ENCODE data around the gene MTA3. TPM values are rescaled to one million over a fixed set of nuclear protein-coding genes. Genes with fewer than 3 reads are reported as not detected.
"Not testable (repeated sequence)": the region's sequence is repeated elsewhere in the genome, so short reads cannot be mapped to it uniquely, and the experiment has no call there.

Gene MTA3
- total RNA-seq, 2 experiments from 2014 or later, result 19.9 to 20.0 TPM

DNA sequence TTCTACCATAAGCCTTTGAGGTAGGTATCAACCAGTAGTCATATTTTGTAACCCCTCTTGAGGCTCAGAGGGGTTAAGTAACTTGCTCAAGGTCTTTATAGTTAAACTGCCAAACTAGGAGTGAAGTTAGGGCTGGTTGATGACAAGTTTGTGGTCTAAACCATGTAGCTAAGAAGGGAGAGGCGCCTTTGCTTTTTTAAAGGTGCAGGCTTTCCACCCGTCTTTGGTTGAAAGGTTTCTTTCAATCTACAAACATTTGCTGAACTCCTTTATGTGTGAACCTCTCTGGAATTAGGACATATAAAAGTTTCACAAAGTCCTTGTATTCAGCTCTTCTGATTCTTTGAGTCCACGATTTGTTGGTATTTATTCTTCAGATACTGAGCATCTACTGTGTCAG, 2.4 kb upstream of the MTA3 start:
- ChIA-PET CTCF (interaction anchor here (1.0 kb wide), 1 partner anchor 14 kb away, joined by 5 read pairs; no protein-coding TSS in a partner anchor), POLR2A (no interaction called here)

DNA sequence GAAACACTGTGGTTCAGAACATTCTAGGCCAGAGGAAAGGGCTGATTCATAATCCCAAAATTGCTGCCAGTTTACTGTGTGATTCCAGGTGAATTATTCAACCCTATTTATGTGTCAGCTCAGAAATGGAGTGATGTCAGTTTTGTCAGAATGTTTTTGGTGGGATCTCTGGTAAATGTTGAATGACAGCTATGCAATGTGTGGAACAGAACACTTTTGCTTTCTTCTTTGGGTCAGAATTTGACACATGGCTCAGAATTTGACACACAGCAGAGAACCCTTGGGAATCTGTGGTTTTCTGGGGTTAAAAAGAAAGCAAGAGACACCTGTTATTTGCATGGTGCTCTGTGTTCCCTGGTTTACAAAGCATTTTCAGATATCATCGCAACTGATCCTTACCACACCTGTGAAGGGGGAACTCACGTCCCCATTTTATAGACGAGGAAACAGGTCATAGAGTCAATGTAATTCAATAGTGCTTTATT, 1.6 kb upstream of the MTA3 start:
- CTCF ChIA-PET, result interaction anchor here (1.0 kb wide), 1 partner anchor 15 kb away, joined by 5 read pairs; no protein-coding TSS in a partner anchor
- POLR2A ChIA-PET, result no interaction called here

DNA sequence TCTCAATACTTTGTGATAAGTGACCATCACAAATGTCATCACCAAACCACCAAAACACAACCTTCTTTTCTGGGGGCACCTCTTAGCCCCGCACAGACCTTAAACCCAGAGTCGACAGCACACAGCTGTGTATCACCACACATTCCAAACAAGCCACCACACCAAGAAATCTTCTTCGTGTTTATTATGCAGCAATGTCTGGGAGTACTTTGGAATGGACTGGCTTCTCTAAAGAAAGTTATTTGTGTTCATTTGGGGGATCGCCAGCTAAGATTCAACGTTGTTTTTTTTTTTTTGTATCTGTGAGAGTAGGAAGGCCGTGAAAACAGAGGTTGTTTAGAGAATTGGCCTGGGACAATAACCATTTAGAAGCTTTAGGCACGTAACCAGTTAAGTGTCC, 1.1 kb upstream of the MTA3 start:
- POLR2A ChIA-PET, result no interaction called here
- CTCF ChIA-PET, result no interaction called here

DNA sequence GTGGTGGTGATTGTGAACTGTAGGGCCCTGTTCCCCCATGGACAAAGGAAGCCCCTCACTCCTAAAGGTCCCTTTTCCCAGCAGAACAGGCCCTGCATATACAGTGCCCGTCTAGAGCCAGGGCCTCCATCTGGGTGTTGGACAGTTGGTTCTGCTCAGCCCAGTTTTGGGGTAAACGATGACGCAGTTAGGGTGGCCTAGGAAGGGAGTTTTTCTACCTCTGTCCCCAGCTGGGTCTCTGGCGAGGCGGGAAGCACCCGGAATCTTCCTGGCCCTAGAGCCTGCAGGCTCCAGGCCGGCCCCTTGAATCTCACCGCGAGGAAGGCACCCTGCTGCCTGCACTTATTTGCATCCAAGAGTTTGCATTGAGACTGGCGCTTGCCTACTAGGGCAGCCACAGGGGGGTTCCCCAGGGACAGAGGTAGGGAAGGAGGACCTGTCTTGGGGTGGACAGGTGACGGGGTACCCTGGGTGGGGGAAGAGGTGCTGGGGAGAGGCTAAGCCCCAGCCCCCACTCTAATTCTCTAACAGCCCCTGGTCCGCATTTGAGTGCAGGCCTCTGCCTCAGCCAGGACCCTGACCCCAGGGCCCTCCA, 529 bp upstream of the MTA3 start:
- CTCF ChIA-PET, result no interaction called here
- POLR2A ChIA-PET, result no interaction called here

DNA sequence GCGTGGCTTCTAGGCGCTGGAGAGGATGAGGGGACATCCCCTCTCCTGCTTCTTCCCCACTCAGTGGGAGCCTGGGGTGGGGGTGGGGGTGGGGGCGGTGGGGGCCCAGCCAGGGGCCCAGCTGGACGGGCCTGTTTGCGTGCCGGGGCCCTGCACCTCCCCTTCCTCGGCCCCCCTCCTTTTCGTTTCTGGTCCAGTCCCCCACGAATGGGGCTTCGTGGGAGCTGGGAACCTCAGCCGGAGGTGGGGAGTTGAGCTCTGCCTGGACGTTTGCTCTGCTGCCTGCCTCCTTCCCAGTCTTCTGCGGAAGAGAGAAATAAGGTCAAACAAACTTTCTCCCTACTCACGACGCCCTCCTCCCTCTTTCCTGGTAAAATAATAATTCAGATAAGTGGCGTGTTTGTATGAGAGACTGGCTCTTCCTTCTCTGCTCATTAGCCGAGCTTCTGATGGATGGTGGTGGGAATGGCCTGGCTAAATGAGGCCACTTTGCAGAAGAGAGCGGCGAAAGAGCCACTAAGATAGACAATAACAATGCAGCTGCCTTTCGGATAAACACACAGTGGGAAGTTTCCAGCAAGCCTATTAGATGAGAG, 782 bp downstream of the MTA3 start:
- CTCF ChIA-PET, result interaction anchor here (0.5 kb wide), 1 partner anchor 76 kb away, joined by 4 read pairs; no protein-coding TSS in a partner anchor
- POLR2A ChIA-PET, result interaction anchor here (0.5 kb wide), 1 partner anchor 104 kb away, joined by 7 read pairs; no protein-coding TSS in a partner anchor

DNA sequence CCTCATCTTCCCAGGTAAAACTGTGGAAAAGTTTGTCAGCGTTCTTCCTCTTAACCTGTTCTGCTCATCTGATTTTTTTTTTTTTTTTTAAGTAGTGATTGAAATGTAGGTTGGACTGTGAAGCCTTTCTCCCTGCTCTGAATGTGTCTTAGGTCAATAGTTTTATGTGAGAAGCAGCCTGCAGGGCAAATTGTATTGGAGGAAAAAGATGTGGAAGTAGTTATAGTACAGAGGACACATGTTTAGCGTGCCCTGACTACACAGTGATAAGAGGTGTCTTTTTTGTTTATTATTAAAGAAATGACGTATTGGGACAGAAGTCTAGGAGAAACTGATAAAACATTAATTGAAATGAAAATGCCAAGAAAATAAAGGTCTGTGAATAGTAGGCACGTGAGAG, 1.5 kb downstream of the MTA3 start:
- POLR2A ChIA-PET, result no interaction called here
- CTCF ChIA-PET, result no interaction called here

DNA sequence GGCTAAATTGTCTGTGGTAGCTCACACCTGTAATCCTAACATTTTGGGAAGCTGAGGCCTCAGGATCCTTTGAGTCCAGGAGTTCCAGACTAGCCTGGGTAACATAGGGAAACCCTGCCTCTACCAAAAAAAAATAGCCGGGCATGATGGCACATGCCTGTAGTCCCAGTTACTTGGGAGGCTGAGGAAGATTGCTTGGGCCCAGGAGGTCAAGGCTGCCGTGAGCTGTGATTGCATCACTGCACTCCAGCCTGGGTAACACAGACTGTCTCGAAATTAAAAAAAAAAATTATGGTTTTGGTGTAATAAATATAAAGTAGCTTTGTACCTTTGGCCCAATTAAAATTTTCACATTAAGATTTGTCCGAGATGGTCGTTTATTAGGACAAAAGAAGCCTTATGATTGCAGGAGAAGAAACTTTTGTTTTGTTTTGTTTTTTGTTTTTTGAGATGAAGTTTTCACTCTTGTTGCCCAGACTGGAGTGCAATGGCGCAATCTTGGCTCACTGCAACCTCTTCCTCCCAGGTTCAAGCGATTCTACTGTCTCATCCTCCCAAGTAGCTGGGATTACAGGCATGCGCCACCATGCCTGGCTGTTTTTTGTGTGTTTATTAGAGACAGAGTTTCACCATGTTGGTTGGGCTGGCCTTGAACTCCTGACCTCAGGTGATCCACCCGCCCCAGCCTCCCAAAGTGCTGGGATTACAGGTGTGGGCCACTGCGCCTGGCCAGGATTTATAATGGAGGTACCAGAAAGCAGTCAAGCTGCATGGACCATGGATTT, 4.1 kb downstream of the MTA3 start:
- ChIA-PET POLR2A (no interaction called here), CTCF (interaction anchor here (0.6 kb wide), 1 partner anchor 45 kb away, joined by 3 read pairs; no protein-coding TSS in a partner anchor)

DNA sequence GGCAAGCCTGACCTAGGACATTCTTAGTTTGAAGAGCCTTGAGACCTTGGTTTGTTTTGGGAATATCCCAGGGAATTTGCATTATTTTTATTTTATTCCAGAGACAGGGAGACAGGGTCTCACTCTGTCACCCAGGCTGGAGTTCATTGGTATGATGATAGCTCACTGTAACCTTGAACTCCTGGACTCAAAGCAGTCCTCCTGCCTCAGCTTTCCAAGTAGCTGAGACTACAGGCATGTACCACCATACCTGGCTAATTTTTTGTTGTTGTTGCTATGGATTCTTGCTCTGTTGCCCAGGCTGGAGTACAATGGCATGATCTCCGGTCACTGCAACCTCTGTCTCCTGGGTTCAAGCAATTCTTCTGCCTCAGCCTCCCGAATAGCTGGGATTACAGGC, 4.8 kb downstream of the MTA3 start:
- CTCF ChIA-PET, result interaction anchor here (0.6 kb wide), 1 partner anchor 46 kb away, joined by 3 read pairs; no protein-coding TSS in a partner anchor
- POLR2A ChIA-PET, result no interaction called here

DNA sequence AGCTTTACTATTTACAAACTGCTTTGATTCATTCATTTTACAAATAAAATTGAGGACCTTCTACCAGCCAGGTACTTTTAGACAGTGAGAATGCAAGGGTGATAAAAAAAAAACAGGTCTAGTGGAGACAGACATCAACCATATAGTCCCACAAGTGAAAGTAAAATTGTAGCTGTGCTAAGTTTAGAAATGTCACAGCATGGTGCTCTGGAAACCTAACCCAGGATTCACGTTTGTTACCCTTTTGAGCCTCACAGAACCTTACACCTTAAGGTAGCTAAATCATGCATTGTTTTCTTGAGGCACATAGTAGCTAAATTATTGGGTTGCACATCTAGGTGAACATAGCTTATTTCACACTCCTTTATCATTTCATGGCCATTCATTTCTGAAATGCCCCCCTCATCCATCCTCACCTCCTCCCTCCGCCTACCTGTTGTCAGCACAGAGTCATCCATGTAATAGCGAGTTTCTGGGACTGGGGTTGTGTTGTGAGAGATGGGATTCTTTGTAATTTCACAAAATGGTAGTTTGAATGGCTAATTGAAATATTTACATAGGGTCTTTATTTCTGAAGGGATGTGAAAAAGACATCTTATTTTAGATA, 7.1 kb downstream of the MTA3 start:
- ChIA-PET CTCF (no interaction called here), POLR2A (no interaction called here)

DNA sequence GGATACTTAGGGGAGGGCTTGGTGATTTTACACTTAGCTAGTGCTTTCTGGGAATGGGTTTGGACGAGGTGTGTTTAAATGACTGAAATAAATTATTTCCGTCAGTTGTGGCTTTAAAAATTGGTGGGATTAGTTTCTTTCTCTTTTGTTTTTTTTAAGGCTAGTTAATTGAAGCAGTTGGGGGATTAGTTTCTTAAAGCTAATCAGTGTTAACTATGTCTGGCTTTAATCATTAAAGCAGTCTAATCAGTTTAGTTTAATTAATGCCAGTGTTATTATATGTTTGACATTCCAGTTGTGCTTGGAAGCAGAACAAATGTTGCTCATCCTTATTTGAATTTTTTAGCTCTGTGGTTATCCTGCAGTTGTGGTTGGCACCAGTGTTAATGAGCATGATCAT, 10.2 kb downstream of the MTA3 start:
- POLR2A ChIA-PET, result no interaction called here
- CTCF ChIA-PET, result no interaction called here

DNA sequence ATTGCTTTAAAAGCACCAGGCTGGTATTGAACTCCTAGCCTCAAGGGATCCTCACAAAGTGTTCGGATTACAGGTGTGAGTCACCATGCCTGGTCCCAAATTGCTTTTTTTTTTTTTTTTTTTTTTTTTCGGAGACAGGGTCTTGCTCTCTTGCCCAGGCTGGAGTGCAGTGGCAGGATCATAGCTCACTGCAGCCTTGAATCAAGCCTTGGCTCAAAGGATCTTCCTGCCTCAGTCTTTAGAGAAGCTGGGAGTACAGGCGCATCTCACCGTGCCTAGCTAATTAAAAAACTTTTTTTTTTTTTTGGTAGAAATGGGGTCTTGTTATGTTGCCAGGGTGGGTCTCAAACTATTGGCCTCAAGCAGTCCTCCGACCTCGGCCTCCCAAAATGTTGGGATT, 12.8 kb downstream of the MTA3 start:
- POLR2A ChIA-PET, result no interaction called here
- CTCF ChIA-PET, result no interaction called here

DNA sequence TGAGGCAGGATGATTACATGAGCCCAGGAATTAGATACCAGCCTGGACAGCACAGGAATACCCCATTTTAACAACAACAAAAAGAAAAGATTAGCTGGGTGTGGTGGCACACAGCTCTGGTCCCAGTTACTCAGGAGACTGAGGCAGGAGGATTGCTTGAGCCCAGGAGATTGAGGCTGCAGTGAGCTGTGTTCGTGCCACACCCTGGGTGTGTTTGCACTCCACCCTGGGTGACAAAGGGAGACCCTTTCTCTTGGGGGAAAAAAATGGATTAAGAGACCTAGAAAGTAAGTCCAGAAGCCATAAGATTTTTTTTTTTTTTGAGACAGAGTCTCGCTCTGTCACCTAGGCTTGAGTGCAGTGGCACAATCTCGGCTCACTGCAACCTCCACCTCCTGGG, 16.2 kb downstream of the MTA3 start:
- POLR2A ChIA-PET, CTCF ChIA-PET: not testable (repeated sequence)

DNA sequence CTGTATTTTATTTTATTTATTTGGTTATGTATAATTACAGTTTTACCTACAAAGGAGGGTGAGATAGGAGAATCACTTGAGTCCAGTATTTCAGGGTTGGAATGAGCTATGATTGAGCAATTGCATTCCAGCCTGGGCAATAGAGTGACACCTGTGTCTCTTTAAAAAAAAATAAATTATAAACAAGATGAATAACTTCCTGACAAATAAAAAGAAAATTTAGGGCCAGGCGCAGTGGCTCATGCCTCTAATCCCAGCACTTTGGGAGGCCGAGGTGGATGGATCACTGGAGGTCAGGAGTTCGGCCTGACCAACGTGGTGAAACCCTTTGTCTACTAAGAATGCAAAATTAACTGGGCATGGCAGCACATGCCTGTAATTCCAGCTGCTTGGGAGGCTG, 17.3 kb downstream of the MTA3 start:
- CTCF ChIA-PET, result no interaction called here

DNA sequence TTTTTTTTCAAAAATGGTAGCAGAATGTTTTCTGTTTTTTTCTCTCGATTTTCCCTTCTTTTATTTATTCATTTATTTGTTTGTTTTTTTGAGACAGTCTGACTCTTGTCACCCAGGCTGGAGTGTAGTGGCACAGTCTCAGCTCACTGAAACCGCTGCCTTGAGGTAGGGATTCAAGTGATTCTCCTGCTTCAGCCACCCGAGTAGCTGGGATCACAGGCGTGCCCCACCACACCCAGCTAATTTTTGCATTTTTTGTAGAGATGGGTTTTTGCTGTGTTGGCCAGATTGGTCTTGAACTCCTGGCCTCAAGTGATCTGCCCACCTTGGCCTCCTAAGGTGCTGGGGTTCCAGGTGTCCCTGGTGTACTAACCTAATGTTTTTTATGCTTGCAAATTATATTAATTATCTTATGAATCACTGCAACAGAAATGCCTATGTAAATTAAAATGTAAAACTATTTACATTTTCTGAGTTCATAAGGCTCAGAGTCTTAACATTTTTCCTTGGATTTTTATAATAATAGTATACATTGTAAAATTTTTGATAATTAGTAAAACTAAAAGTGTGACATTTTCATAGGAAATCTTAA, 19.2 kb downstream of the MTA3 start:
- ChIA-PET CTCF (no interaction called here), POLR2A (no interaction called here)

More for the DNA sequence above, 17.3 kb downstream of the MTA3 start:
- POLR2A ChIA-PET, result no interaction called here

DNA sequence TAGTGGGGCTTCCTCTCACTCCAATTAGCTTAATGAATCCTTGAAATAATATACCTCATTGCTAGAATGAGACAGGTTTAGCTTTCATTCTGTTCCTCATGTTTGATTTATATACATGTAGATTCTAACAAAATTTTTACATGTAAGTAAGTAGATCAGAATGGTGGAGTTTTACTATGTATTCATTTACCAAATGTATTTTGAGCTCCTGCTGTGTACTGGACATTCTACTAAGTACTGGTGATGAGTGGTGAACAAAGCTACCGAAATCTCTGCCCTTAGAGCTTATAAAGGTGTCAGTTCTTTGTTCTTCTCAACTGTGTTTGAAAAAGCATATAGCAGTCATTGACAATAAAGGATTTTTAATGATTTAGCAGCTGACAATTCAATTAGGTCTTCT, 19.7 kb downstream of the MTA3 start:
- POLR2A ChIA-PET, result no interaction called here
- CTCF ChIA-PET, result no interaction called here

DNA sequence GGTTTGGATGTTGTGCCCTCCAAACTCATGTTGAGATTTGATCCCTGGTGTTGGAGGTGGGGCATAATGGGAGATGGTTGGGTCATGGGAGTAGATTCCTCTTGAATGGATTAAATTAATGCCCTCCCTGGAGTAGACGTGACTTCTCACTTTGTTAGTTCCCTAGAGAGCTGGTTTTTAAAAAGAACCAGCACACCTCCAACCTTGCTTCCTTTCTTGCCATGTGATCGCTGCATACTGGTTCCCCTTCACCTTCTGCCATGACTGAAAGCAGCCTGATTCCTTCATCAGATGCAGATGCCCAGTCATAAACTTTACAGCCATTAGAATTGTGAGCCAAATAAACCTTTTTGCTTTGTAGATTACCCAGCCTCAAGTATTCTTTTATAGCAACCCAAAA, 21.7 kb downstream of the MTA3 start:
- ChIA-PET POLR2A (no interaction called here), CTCF (no interaction called here)

DNA sequence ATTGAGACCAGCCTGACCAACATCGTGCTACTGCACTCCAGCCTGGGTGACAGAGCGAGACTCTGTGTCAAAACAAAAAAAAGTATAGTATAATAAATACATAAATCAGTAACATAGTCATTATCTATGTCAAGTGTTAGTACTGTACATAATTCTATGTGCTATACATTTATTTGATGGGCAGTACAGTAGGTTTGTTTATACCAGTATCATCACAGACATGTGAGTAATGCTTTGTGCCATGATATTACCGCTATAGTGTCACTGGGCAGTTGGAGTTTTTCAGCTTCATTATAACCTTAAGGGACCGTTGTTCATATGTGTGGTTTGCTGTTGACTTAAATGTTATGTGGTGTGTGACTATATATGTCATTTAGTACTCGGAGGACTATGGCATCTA, 24.9 kb downstream of the MTA3 start:
- ChIA-PET POLR2A (no interaction called here), CTCF (interaction anchor here (1.0 kb wide), 1 partner anchor 11 kb away, joined by 3 read pairs; no protein-coding TSS in a partner anchor)

DNA sequence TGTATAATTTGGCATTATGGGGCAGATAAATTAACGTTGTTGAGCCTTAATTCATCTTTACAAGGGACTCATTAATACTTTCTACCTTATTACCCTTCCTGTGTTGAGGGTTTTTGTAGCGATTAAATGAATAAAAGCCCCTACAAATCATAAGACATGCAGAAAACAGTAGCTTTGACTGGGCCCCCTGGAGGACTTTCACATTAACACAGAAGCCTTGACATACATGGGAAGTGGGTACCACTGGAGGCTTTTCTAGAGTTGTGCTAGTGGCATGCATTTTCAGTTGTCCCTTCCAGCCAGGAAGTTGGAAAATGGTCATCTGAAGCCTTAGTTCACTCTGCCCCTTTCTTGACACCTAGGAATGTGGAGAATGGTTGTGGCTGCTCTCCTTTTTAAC, 30.2 kb downstream of the MTA3 start:
- ChIA-PET POLR2A (no interaction called here), CTCF (no interaction called here)

DNA sequence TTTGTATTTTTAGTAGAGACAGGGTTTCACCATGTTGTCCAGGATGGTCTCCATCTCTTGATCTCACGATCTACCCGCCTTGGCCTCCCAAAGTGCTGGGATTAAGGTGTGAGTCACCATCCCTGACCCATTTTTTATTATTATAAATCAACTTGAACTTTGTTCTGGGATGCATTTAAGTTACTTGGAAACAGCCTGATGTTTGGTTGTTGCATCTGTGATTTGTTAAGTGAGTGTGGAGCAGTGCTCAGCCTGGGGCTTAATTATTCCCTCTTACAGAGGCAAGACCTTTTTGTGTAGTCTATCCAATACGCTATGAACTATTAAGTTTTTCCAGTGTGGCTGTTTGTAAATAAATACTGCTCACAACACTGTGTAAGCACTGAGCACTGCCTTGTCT, 32.6 kb downstream of the MTA3 start:
- ChIA-PET POLR2A (no interaction called here), CTCF (no interaction called here)

DNA sequence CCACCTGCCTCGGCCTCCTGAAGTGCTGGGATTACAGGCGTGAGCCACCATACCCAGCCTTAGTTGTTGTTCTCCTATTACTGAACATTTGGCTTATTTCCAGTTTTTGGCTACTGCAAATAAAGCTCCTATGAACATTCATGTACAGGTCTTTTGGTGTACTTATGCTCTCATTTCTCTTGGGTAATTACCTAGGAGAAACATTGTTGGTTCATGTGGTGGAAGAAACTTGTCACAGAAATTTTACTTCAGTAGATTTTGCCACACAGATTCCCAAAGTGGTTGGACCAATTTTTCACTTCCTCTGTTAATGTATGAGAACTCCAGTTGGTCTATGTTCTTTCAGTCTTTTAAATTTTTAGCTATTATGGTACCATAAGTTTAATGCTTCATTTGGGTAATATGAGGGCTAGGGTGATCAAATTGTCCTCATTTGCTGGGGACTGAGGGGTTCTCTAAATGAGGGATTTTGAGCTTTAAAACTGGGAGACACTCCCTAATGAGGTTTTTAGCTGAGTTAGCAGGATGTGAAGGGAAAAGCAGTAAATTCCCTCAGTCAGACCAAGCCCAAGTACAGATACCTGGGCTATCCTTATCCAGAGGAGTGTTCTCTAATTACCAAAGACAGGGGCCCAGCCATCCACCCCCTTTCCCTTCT, 33.9 kb downstream of the MTA3 start:
- ChIA-PET POLR2A (interaction anchor here (0.6 kb wide), 1 partner anchor 116 kb away, joined by 11 read pairs; no protein-coding TSS in a partner anchor), CTCF (no interaction called here)
